Measurements from ENCODE around the gene SCN2A. TPM values are rescaled to one million over a fixed set of nuclear protein-coding genes. Genes with fewer than 3 reads are reported as not detected.
"Not testable (repeated sequence)": the region's sequence is repeated elsewhere in the genome, so short reads cannot be mapped to it uniquely, and the experiment has no call there.

Gene SCN2A
- total RNA-seq, 1 experiment from 2014 or later = 0.07 TPM

- POLR2A ChIA-PET (ENCODE audit: unreplicated experiment) = no interaction called here
- Histone ChIP-seq H3K4me2 (ENCODE audit: low read length) (no peak overlapping the region), H3F3A (ENCODE audit: low read length, unreplicated experiment) (no peaks in the 10 kb centered on the region), H3K27ac (ENCODE audit: low read length) (no peak overlapping the region), H4K20me1 (ENCODE audit: low read length) (no peaks in the 10 kb centered on the region), H3K9ac (ENCODE audit: low read length) (no peak overlapping the region), H3K9me3 (ENCODE audit: low read length) (no peaks in the 10 kb centered on the region), H2AFZ (ENCODE audit: low read length) (no peak overlapping the region), H3K27me3 (ENCODE audit: low read length) (peaks cover 14% of the 10 kb centered on the region), H3K79me2 (ENCODE audit: low read length) (no peaks in the 10 kb centered on the region), H3K4me3 (ENCODE audit: low read length) (no peak overlapping the region), H3K4me1 (ENCODE audit: insufficient read depth, low read length) (no peaks in the 10 kb centered on the region), H3K36me3 (ENCODE audit: low read depth, low read length) (no peaks in the 10 kb centered on the region), H3K9me2 (replicated peaks; ENCODE audit: low read length) (no peaks in the 10 kb centered on the region)
- no peak for TF ChIP-seq EZH2phosphoT487 (IDR thresholded peaks at IDR 0.05; ENCODE audit: borderline replicate concordance, low read length)
- no peak for TF ChIP-seq EZH2 (IDR thresholded peaks at IDR 0.05; ENCODE audit: low read length, unreplicated experiment)
- TF ChIP-seq CTCF (conservative IDR thresholded peaks at IDR 0.05; ENCODE audit: low read depth, low read length) = no peak
- ATAC-seq (no peak), DNase-seq (no peak)
- BruUV-seq (replicated peaks) = no TSS peak
- CTCF ChIA-PET = no interaction called here
- intact Hi-C loops (cut with micrococcal nuclease) = no loop called here
Measured at GRCh38 chr2:165390875-165391274, 151.7 kb downstream of the SCN2A start.

GRCh38 chr2:165391791-165392190, 152.6 kb downstream of the SCN2A start:
- ATAC-seq = no peak
- Histone ChIP-seq H2AFZ (ENCODE audit: low read length) (no peak overlapping the region), H3K4me2 (ENCODE audit: low read length) (no peak overlapping the region), H3K36me3 (ENCODE audit: low read depth, low read length) (no peaks in the 10 kb centered on the region), H4K20me1 (ENCODE audit: low read length) (no peaks in the 10 kb centered on the region), H3K9me3 (ENCODE audit: low read length) (no peaks in the 10 kb centered on the region), H3K27me3 (ENCODE audit: low read length) (peaks cover 14% of the 10 kb centered on the region), H3K79me2 (ENCODE audit: low read length) (no peaks in the 10 kb centered on the region), H3K9ac (ENCODE audit: low read length) (no peak overlapping the region), H3K4me1 (ENCODE audit: insufficient read depth, low read length) (no peaks in the 10 kb centered on the region), H3F3A (ENCODE audit: low read length, unreplicated experiment) (no peaks in the 10 kb centered on the region), H3K9me2 (replicated peaks; ENCODE audit: low read length) (no peaks in the 10 kb centered on the region), H3K4me3 (ENCODE audit: low read length) (no peak overlapping the region), H3K27ac (ENCODE audit: low read length) (no peak overlapping the region)
- intact Hi-C loops (cut with micrococcal nuclease) = no loop called here
- BruUV-seq (replicated peaks) = no TSS peak
- no peak for TF ChIP-seq EZH2phosphoT487 (IDR thresholded peaks at IDR 0.05; ENCODE audit: borderline replicate concordance, low read length)
- no peak for TF ChIP-seq CTCF (conservative IDR thresholded peaks at IDR 0.05; ENCODE audit: low read depth, low read length)
- TF ChIP-seq EZH2 (IDR thresholded peaks at IDR 0.05; ENCODE audit: low read length, unreplicated experiment) = no peak
- POLR2A ChIA-PET (ENCODE audit: unreplicated experiment) = no interaction called here
- DNase-seq = no peak
- CTCF ChIA-PET = no interaction called here

- H4K20me1 ChIP-seq (ENCODE audit: low read length); CTCF ChIA-PET; H3K79me2 ChIP-seq (ENCODE audit: low read length); H3K9me3 ChIP-seq (ENCODE audit: low read length); H3K9me2 ChIP-seq (replicated peaks; ENCODE audit: low read length); POLR2A ChIA-PET (ENCODE audit: unreplicated experiment); H3K4me1 ChIP-seq (ENCODE audit: insufficient read depth, low read length); H2AFZ ChIP-seq (ENCODE audit: low read length); ATAC-seq; intact Hi-C loops (cut with micrococcal nuclease); H3F3A ChIP-seq (ENCODE audit: low read length, unreplicated experiment); H3K27ac ChIP-seq (ENCODE audit: low read length); H3K4me3 ChIP-seq (ENCODE audit: low read length); H3K4me2 ChIP-seq (ENCODE audit: low read length); BruUV-seq (replicated peaks); DNase-seq; H3K36me3 ChIP-seq (ENCODE audit: low read depth, low read length); H3K9ac ChIP-seq (ENCODE audit: low read length); H3K27me3 ChIP-seq (ENCODE audit: low read length): not testable (repeated sequence)
Measured at GRCh38 chr2:165398603-165399002, 159.4 kb downstream of the SCN2A start.
